Fibroblast of pulmonary artery (primary cell): ENCODE measurements around the gene GPC5.

Experiments used
- DNase-seq: peaks from one replicate; pipeline ENCODE4 v3.0.0-alpha.2; 2010; ENCODE audit warnings: low read depth
- H3K4me3 ChIP-seq: replicated peaks from 2 replicates; pipeline ENCODE4 v1.5.1; 2011; ENCODE audit warnings: low read depth, mild to moderate bottlenecking, control low read depth, low read length, moderate library complexity
- CTCF ChIP-seq: IDR thresholded peaks from 2 replicates; pipeline ENCODE4 v1.5.1; 2011; ENCODE audit warnings: mild to moderate bottlenecking, control low read depth, low read length, inconsistent platforms; ENCODE audit errors: missing control alignments

The GPC5 gene

GRCh38 chr13:91389186-91389585, 9.2 kb upstream of the GPC5 start:
- DNase-seq, result no peak
- no peak for TF ChIP-seq CTCF
- H3K4me3 ChIP-seq, result no peak overlapping the region

- no peak for DNase-seq
- no peak for TF ChIP-seq CTCF
- no peak overlapping the region for H3K4me3 ChIP-seq
These were observed 826 bp upstream of the GPC5 start for GRCh38 chr13:91397595-91397994.

GRCh38 chr13:91399189-91400062, 1.0 kb downstream of the GPC5 start:
- no peak for TF ChIP-seq CTCF
- no peak for DNase-seq
- H3K4me3 ChIP-seq, result peak overlapping the region; percentile 45

- TF ChIP-seq CTCF, result no peak
- no peak overlapping the region for H3K4me3 ChIP-seq
- no peak for DNase-seq
These were observed 1.6 kb downstream of the GPC5 start for GRCh38 chr13:91400063-91400399.

- DNase-seq, result no peak
- no peak overlapping the region for H3K4me3 ChIP-seq
- TF ChIP-seq CTCF, result no peak
These were observed 2.2 kb downstream of the GPC5 start for GRCh38 chr13:91400671-91401070.

- no peak for DNase-seq
- no peak for TF ChIP-seq CTCF
These were observed 3.5 kb downstream of the GPC5 start for GRCh38 chr13:91401920-91402319.

GRCh38 chr13:91405240-91405639, 6.8 kb downstream of the GPC5 start:
- no peak for TF ChIP-seq CTCF
- DNase-seq, result no peak
- H3K4me3 ChIP-seq, result no peak overlapping the region

More at GRCh38 chr13:91401920-91402319, 3.5 kb downstream of the GPC5 start:
- no peak overlapping the region for H3K4me3 ChIP-seq
